Peyer's patch (tissue), 4 donors: ENCODE results near the gene ARMC9. TPM values are rescaled to one million over a fixed set of nuclear protein-coding genes. Genes with fewer than 3 reads are reported as not detected.
"Not testable (repeated sequence)": the region's sequence is repeated elsewhere in the genome, so short reads cannot be mapped to it uniquely, and the experiment has no call there.

Experiments used
- DNase-seq, 3 donors: peaks; one replicate each; pipeline ENCODE4 v3.0.0-alpha.2; 2017 to 2019
- H3K27ac ChIP-seq, 4 donors: fragments of 200-600 bp; sonication (generic); one replicate each; pipeline ENCODE4 v1.5.1; 2016 to 2019
- H3K27me3 ChIP-seq, 2 donors: fragments of 200-600 bp; sonication (generic); one replicate each; pipeline ENCODE4 v1.5.1; 2019
- H3K36me3 ChIP-seq, 3 donors: fragments of 200-600 bp; sonication (generic); one replicate each; pipeline ENCODE4 v1.5.1; 2016 to 2019
- H3K4me1 ChIP-seq, 4 donors: fragments of 200-600 bp; sonication (generic); one replicate each; pipeline ENCODE4 v1.5.1; 2016 to 2019
- H3K4me3 ChIP-seq, 4 donors: fragments of 200-600 bp; sonication (generic); 1 replicate in 3 of 4; 2 replicates in 1 of 4; pipeline ENCODE4 v1.5.1; 2016 to 2019; ENCODE audit warnings: mild to moderate bottlenecking in 1 of 4
- H3K9me3 ChIP-seq, 4 donors: fragments of 200-600 bp; sonication (generic); one replicate each; pipeline ENCODE4 v1.5.1; 2016 to 2019; ENCODE audit warnings: mild to moderate bottlenecking in 1 of 4
- CTCF ChIP-seq, 6 experiments: fragments of 450-650 bp in 4 of 6; fragments of 200-600 bp in 2 of 6; sonication (generic) in 1 of 6; IDR thresholded peaks; one replicate each; pipeline ENCODE4 v1.5.1; 2017 to 2019; ENCODE audit warnings: antibody characterized with exemption in 6 of 6, mild to moderate bottlenecking in 3 of 6, moderate library complexity in 1 of 6
- POLR2A ChIP-seq, 2 donors: fragments of 450-650 bp; IDR thresholded peaks; one replicate each; pipeline ENCODE4 v1.5.1; 2017; ENCODE audit warnings: antibody characterized with exemption in 2 of 2, mild to moderate bottlenecking in 2 of 2, moderate library complexity in 2 of 2
- total RNA-seq, 4 donors: library from RNA; depleted of rRNA; stranded (reverse); fragments of >200 nt; gene quantifications; one replicate each; pipeline ENCODE4 v1.1.0, GENCODE V29; 2016

Gene ARMC9
- total RNA-seq, 4 donors from 2014 or later = 3.3 to 15.7 (median 10.5) TPM

GRCh38 chr2:231177156-231178025 lies 21.0 kb upstream of the ARMC9 start:
- TF ChIP-seq POLR2A (IDR thresholded peaks at IDR 0.05) (no peak), CTCF (IDR thresholded peaks at IDR 0.05) (no peak)
- no peaks in the 10 kb centered on the region for H3K9me3 ChIP-seq
- no peak overlapping the region for H3K27ac ChIP-seq
- H3K4me1 ChIP-seq = peaks cover 0 to 4% (median 0%) of the 10 kb centered on the region in 4 donors
- H3K36me3 ChIP-seq = peaks cover 0 to 19% (median 0%) of the 10 kb centered on the region in 3 donors
- DNase-seq = no peak
- H3K27me3 ChIP-seq = no peaks in the 10 kb centered on the region
- no peak overlapping the region for H3K4me3 ChIP-seq

- H3K27ac ChIP-seq, H3K9me3 ChIP-seq, H3K36me3 ChIP-seq, H3K4me3 ChIP-seq, H3K27me3 ChIP-seq, H3K4me1 ChIP-seq, DNase-seq: not testable (repeated sequence)
Measured at GRCh38 chr2:231178805-231179204, 19.6 kb upstream of the ARMC9 start.

GRCh38 chr2:231181860-231182512 lies 16.4 kb upstream of the ARMC9 start:
- H3K27ac ChIP-seq = peak overlapping the region in 3 of 4 donors; percentile 15 to 49 (median 17)
- H3K4me3 ChIP-seq = no peak overlapping the region
- no peaks in the 10 kb centered on the region for H3K27me3 ChIP-seq
- TF ChIP-seq POLR2A (IDR thresholded peaks at IDR 0.05) (no peak), CTCF (IDR thresholded peaks at IDR 0.05) (no peak)
- H3K4me1 ChIP-seq = peaks cover 0 to 4% (median 0%) of the 10 kb centered on the region in 4 donors
- peak in 2 of 3 donors; percentile 54 to 69 for DNase-seq
- H3K36me3 ChIP-seq = no peaks in the 10 kb centered on the region
- no peaks in the 10 kb centered on the region for H3K9me3 ChIP-seq

GRCh38 chr2:231182513-231182899 lies 15.9 kb upstream of the ARMC9 start:
- TF ChIP-seq POLR2A (IDR thresholded peaks at IDR 0.05) (no peak), CTCF (IDR thresholded peaks at IDR 0.05) (no peak)
- no peak overlapping the region for H3K4me3 ChIP-seq
- H3K9me3 ChIP-seq = no peaks in the 10 kb centered on the region
- no peak for DNase-seq
- no peaks in the 10 kb centered on the region for H3K27me3 ChIP-seq
- no peaks in the 10 kb centered on the region for H3K36me3 ChIP-seq
- H3K4me1 ChIP-seq = peaks cover 0 to 4% (median 0%) of the 10 kb centered on the region in 4 donors
- H3K27ac ChIP-seq = peak overlapping the region in 2 of 4 donors; percentile 6 to 17

- no peaks in the 10 kb centered on the region for H3K36me3 ChIP-seq
- H3K9me3 ChIP-seq = no peaks in the 10 kb centered on the region
- DNase-seq = peak in 1 of 3 donors; percentile 34
- no peaks in the 10 kb centered on the region for H3K27me3 ChIP-seq
- peaks cover 0 to 4% (median 0%) of the 10 kb centered on the region in 4 donors for H3K4me1 ChIP-seq
- no peak for TF ChIP-seq POLR2A (IDR thresholded peaks at IDR 0.05)
- TF ChIP-seq CTCF (IDR thresholded peaks at IDR 0.05) = no peak
- H3K27ac ChIP-seq = no peak overlapping the region
- no peak overlapping the region for H3K4me3 ChIP-seq
Measured at GRCh38 chr2:231183851-231184250, 14.6 kb upstream of the ARMC9 start.

- H3K4me1 ChIP-seq = peaks cover 0 to 4% (median 0%) of the 10 kb centered on the region in 4 donors
- no peak for DNase-seq
Measured at GRCh38 chr2:231184319-231184718, 14.1 kb upstream of the ARMC9 start.

More at GRCh38 chr2:231184319-231184718, 14.1 kb upstream of the ARMC9 start:
- Histone ChIP-seq H3K27ac (no peak overlapping the region), H3K27me3 (no peaks in the 10 kb centered on the region), H3K36me3 (no peaks in the 10 kb centered on the region), H3K4me3 (no peak overlapping the region), H3K9me3 (no peaks in the 10 kb centered on the region)
- TF ChIP-seq CTCF (IDR thresholded peaks at IDR 0.05) = no peak
- TF ChIP-seq POLR2A (IDR thresholded peaks at IDR 0.05) = no peak
